OCI-LY3 (cell line): ENCODE measurements around the gene PANX2.

Source experiments
- H2AFZ ChIP-seq: fragments of 200-600, 300-600 bp; shearing (Covaris generic); 2 replicates; pipeline ENCODE4 v1.6.0; 2014; ENCODE audit warnings: antibody characterized with exemption, low read depth, low read length
- H3K27ac ChIP-seq: fragments of 200-600, 300-600 bp; sonication (generic); 2 replicates; pipeline ENCODE4 v1.5.1; 2014; ENCODE audit warnings: mild to moderate bottlenecking, low read length, moderate library complexity, mixed read lengths
- H3K27me3 ChIP-seq: fragments of 200-600, 300-600 bp; sonication (generic); 2 replicates; pipeline ENCODE4 v1.6.1; 2014; ENCODE audit warnings: low read depth, low read length, mixed read lengths
- H3K36me3 ChIP-seq: fragments of 200-600, 300-600 bp; sonication (generic); replicated peaks from 2 replicates; pipeline ENCODE3; 2014; ENCODE audit warnings: low read depth, low read length, mixed read lengths
- H3K4me1 ChIP-seq: fragments of 300-600, 200-600 bp; sonication (generic); 2 replicates; pipeline ENCODE4 v1.6.1; 2014; ENCODE audit warnings: low read length, mixed read lengths
- H3K4me2 ChIP-seq: fragments of 200-600, 300-600 bp; sonication (generic); 2 replicates; pipeline ENCODE4 v1.6.1; 2014; ENCODE audit warnings: low read length, mixed read lengths
- H3K4me3 ChIP-seq: fragments of 300-600, 200-600 bp; sonication (generic); 2 replicates; pipeline ENCODE4 v1.5.1; 2014; ENCODE audit warnings: antibody characterized with exemption, mild to moderate bottlenecking, low read length, moderate library complexity
- H3K79me2 ChIP-seq: fragments of 300-600, 200-600 bp; shearing (Covaris generic); 2 replicates; pipeline ENCODE4 v1.6.1; 2014; ENCODE audit warnings: mild to moderate bottlenecking, low read length, mixed read lengths
- H3K9ac ChIP-seq: fragments of 300-600, 200-600 bp; shearing (Covaris generic); 2 replicates; pipeline ENCODE4 v1.6.0; 2014; ENCODE audit warnings: mild to moderate bottlenecking, low read length, moderate library complexity
- H3K9me3 ChIP-seq: fragments of 200-600, 300-600 bp; shearing (Covaris generic); 2 replicates; pipeline ENCODE4 v1.6.1; 2014; ENCODE audit warnings: low read length, mixed read lengths; ENCODE audit not compliant: insufficient read depth
- H4K20me1 ChIP-seq: fragments of 200-600, 300-600 bp; sonication (generic); 2 replicates; pipeline ENCODE4 v1.6.1; 2016; ENCODE audit warnings: low read length, mixed read lengths; ENCODE audit not compliant: insufficient read depth
- EZH2phosphoT487 ChIP-seq: fragments of 200-600 bp; shearing (Covaris generic); IDR thresholded peaks from 2 replicates; pipeline ENCODE4 v1.6.1; 2018; ENCODE audit warnings: antibody characterized with exemption, mixed run types, low read depth
- TF ChIP-seq, protein P1 (sequence below): fragments of 200-600, 300-600 bp; sonication (generic); IDR thresholded peaks from 2 replicates; pipeline ENCODE4 v1.5.1; 2014; ENCODE audit warnings: antibody characterized with exemption, low read length, low read depth

Gene PANX2

DNA sequence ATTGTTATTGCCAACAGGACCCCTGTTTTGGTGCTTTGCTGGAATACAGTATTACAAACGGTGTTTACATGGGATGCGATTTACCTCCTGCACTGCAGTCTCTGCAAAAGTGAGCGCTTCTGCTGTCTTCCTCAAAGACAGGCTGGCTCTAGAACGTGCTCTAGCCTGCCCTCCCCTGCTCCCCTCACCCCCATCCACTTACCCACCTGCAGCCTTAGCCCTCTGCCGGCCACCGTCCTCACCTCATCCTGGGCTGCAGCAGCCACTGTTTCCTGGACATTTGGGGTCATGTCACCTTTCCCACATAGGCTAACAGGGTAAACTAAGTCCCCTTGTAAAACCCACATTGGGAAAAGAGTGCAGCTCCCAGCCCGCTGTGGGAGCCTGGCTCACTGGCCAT is 9.6 kb upstream of the PANX2 start:
- no peaks in the 10 kb centered on the region for H3K9me3 ChIP-seq
- H3K79me2 ChIP-seq, result no peaks in the 10 kb centered on the region
- H3K36me3 ChIP-seq, result no peaks in the 10 kb centered on the region
- no peak overlapping the region for H3K4me3 ChIP-seq
- H3K4me2 ChIP-seq, result no peak overlapping the region
- no peak overlapping the region for H3K27ac ChIP-seq
- H3K27me3 ChIP-seq, result 0 out of 2 replicates have a peak, but pooled peaks cover 3% of the 10 kb centered on the region
- H2AFZ ChIP-seq, result no peak overlapping the region
- no peaks in the 10 kb centered on the region for H4K20me1 ChIP-seq
- 0 out of 2 replicates have a peak, but pooled peaks cover 4% of the 10 kb centered on the region for H3K4me1 ChIP-seq
- TF ChIP-seq, protein P1, sequence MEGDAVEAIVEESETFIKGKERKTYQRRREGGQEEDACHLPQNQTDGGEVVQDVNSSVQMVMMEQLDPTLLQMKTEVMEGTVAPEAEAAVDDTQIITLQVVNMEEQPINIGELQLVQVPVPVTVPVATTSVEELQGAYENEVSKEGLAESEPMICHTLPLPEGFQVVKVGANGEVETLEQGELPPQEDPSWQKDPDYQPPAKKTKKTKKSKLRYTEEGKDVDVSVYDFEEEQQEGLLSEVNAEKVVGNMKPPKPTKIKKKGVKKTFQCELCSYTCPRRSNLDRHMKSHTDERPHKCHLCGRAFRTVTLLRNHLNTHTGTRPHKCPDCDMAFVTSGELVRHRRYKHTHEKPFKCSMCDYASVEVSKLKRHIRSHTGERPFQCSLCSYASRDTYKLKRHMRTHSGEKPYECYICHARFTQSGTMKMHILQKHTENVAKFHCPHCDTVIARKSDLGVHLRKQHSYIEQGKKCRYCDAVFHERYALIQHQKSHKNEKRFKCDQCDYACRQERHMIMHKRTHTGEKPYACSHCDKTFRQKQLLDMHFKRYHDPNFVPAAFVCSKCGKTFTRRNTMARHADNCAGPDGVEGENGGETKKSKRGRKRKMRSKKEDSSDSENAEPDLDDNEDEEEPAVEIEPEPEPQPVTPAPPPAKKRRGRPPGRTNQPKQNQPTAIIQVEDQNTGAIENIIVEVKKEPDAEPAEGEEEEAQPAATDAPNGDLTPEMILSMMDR, result no peak
- TF ChIP-seq EZH2phosphoT487, result no peak
- no peak overlapping the region for H3K9ac ChIP-seq

DNA sequence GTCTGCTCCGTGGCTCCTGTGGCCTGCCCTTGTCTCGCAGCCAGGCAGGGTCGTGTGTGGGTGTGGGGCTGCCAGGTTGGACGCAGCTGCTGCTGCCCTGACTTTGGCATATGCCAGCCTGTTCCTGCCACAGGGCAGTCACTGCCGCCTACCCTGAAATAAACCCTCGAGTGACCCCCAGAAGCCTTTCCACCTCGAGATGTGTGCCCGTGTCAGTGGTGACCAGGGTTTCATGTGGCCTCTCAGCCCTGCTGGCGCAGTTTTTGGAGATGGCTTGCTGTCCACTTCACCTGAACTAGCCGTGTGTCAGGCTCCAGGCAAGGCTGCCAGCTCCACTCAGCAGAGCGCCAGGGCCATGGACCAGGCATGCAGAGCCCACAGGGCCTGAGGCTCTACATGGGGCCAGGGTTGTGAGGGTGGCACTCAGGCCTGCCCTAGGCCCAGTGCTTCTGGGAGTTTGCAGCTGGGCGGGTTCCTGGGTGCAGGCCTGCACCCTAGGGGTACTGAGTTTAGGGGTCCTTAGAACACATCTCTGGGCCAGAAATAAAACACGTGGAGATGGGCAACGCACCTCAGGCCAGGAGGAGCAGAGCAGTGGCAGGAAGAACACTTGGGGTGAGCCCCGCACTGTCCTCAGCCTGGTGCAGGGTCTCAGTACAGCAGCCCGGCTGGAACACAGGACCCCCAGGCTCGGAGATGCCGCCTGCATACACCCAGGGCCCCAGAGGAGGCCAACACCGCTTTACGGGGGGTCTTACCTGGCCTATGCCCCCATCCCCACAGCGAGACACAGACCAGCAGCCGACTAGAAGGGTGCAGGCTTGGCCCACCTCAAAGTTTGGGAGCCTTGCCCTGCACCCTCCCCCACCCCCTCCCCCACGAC is 8.8 kb upstream of the PANX2 start:
- 0 out of 2 replicates have a peak, but pooled peaks cover 4% of the 10 kb centered on the region for H3K4me1 ChIP-seq
- no peaks in the 10 kb centered on the region for H4K20me1 ChIP-seq
- TF ChIP-seq, protein P1, result no peak
- no peaks in the 10 kb centered on the region for H3K79me2 ChIP-seq
- no peaks in the 10 kb centered on the region for H3K9me3 ChIP-seq
- no peak overlapping the region for H3K4me2 ChIP-seq
- no peak overlapping the region for H2AFZ ChIP-seq
- H3K9ac ChIP-seq, result no peak overlapping the region
- H3K4me3 ChIP-seq, result no peak overlapping the region
- H3K36me3 ChIP-seq, result no peaks in the 10 kb centered on the region
- H3K27ac ChIP-seq, result no peak overlapping the region
- 0 out of 2 replicates have a peak, but pooled peaks cover 3% of the 10 kb centered on the region for H3K27me3 ChIP-seq

DNA sequence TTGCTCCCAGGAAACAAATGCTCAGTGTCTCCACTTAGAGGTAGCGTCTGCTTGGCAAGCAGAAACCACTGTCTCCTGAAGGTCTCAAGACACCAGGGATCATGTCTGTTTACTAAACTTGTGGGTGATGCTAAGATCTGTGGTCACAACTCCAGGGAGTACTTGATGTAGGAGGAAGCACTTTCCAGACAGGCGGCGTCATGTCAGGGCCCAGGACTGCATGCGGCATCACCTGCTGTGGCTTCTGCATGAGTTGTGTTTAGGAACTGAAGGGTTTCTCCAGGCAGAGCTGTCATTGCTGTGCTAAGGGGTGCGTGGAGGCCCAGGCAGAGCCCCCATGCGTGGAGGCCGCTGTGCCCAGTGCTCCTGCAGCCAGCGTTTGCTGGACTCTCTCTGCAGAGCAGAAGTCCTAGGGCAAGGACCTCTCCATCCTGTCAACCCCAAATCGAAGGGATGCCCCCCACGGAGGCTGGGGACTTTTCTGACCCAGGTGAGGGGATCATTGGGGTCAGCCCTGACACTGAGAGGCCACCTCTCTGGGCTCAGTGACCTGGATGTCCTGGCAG is 8.1 kb upstream of the PANX2 start:
- no peak overlapping the region for H3K9ac ChIP-seq
- 0 out of 2 replicates have a peak, but pooled peaks cover 3% of the 10 kb centered on the region for H3K27me3 ChIP-seq
- TF ChIP-seq EZH2phosphoT487, result no peak
- TF ChIP-seq, protein P1, result no peak
- no peak overlapping the region for H3K4me3 ChIP-seq
- no peaks in the 10 kb centered on the region for H4K20me1 ChIP-seq
- no peak overlapping the region for H3K4me2 ChIP-seq
- no peak overlapping the region for H3K27ac ChIP-seq
- no peaks in the 10 kb centered on the region for H3K9me3 ChIP-seq
- no peaks in the 10 kb centered on the region for H3K79me2 ChIP-seq
- 0 out of 2 replicates have a peak, but pooled peaks cover 4% of the 10 kb centered on the region for H3K4me1 ChIP-seq
- no peak overlapping the region for H2AFZ ChIP-seq
- H3K36me3 ChIP-seq, result no peaks in the 10 kb centered on the region

DNA sequence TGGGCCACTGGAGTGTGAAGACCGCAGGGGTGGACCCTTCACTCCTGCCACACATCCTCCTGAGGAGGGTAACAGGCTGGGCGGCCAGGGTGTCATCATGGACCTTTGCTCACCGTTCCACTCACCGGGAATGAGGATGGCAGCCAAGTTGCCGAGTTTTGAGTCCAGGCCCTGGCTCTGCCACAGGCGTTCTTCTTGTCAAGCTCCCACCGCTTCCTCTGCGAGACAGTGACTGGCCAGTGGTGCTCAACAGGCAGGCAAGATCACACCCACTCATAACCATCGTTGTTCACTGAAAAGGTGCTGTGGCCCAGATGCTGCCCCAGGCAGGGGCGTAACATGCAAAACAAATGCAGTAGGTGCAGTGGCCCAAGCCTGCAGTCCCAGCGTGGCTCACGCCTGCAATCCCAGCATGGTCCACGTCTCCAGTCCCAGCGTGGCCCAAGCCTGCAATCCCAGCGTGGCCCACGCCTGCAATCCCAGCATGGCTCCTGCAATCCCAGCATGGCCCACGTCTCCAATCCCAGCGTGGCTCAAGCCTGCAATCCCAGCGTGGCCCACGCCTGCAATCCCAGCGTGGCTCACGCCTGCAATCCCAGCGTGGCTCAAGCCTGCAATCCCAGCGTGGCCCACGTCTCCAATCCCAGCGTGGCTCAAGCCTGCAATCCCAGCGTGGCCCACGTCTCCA is 5.0 kb upstream of the PANX2 start:
- no peak overlapping the region for H3K4me3 ChIP-seq

More for the DNA sequence above, 5.0 kb upstream of the PANX2 start:
- Histone ChIP-seq H2AFZ (no peak overlapping the region), H4K20me1 (no peaks in the 10 kb centered on the region), H3K27me3 (peaks cover 7% of the 10 kb centered on the region; the same call in 1 of the 2 replicates), H3K27ac (no peak overlapping the region), H3K9me3 (no peaks in the 10 kb centered on the region), H3K4me1 (peaks cover 9% of the 10 kb centered on the region; the same call in 1 of the 2 replicates), H3K36me3 (no peaks in the 10 kb centered on the region), H3K79me2 (no peaks in the 10 kb centered on the region), H3K4me2 (no peak overlapping the region), H3K9ac (no peak overlapping the region)
- no peak for TF ChIP-seq EZH2phosphoT487
- TF ChIP-seq, protein P1, result no peak
